Activated T-cell treated with anti-CD3 and anti-CD28 coated beads, Interleukin-2, amount 50 U/mL, for 24 hours (primary cell): ENCODE data around the gene CST7.

ENCODE experiments used
- DNase-seq: peaks from one replicate; pipeline ENCODE4 v3.0.0-alpha.2; 2020
- H3K27ac Mint-ChIP-seq: 2 replicates; pipeline ENCODE4 v1.8.0; 2020; ENCODE audit warnings: mild to moderate bottlenecking, mixed read lengths
- H3K27me3 Mint-ChIP-seq: 2 replicates; pipeline ENCODE4 v1.8.0; 2020; ENCODE audit warnings: mixed read lengths
- H3K36me3 Mint-ChIP-seq: 2 replicates; pipeline ENCODE4 v1.8.0; 2020; ENCODE audit warnings: low read depth, mixed read lengths
- H3K4me1 Mint-ChIP-seq: 2 replicates; pipeline ENCODE4 v1.8.0; 2020; ENCODE audit warnings: low read depth, mixed read lengths
- H3K4me3 Mint-ChIP-seq: 2 replicates; pipeline ENCODE4 v1.8.0; 2020; ENCODE audit warnings: mild to moderate bottlenecking, moderate library complexity, mixed read lengths
- H3K9me3 Mint-ChIP-seq: 2 replicates; pipeline ENCODE4 v1.8.0; 2020; ENCODE audit warnings: mixed read lengths

CST7 gene

GRCh38 chr20:24952376-24953208 lies 3.5 kb downstream of the CST7 start:
- peak overlapping the region; percentile 87 for H3K4me3 Mint-ChIP-seq
- H3K36me3 Mint-ChIP-seq: peaks cover 75% of the 10 kb centered on the region
- DNase-seq: no peak
- H3K9me3 Mint-ChIP-seq: peaks cover 10% of the 10 kb centered on the region
- no peaks in the 10 kb centered on the region for H3K27me3 Mint-ChIP-seq
- peak overlapping the region; percentile 74 for H3K27ac Mint-ChIP-seq
- H3K4me1 Mint-ChIP-seq: peaks cover 73% of the 10 kb centered on the region

GRCh38 chr20:24953209-24953575 lies 4.1 kb downstream of the CST7 start:
- Mint-ChIP-seq H3K4me1 (peaks cover 67% of the 10 kb centered on the region), H3K36me3 (peaks cover 75% of the 10 kb centered on the region), H3K27me3 (no peaks in the 10 kb centered on the region), H3K4me3 (no peak overlapping the region), H3K9me3 (peaks cover 5% of the 10 kb centered on the region), H3K27ac (peak overlapping the region; percentile 88)
- DNase-seq: no peak

GRCh38 chr20:24953621-24954133 lies 4.6 kb downstream of the CST7 start:
- H3K4me3 Mint-ChIP-seq: peak overlapping the region; percentile 36
- peaks cover 62% of the 10 kb centered on the region for H3K4me1 Mint-ChIP-seq
- H3K27ac Mint-ChIP-seq: peak overlapping the region; percentile 88
- peaks cover 1% of the 10 kb centered on the region for H3K9me3 Mint-ChIP-seq
- DNase-seq: no peak
- H3K27me3 Mint-ChIP-seq: no peaks in the 10 kb centered on the region
- peaks cover 75% of the 10 kb centered on the region for H3K36me3 Mint-ChIP-seq

GRCh38 chr20:24954151-24954550 lies 5.1 kb downstream of the CST7 start:
- Mint-ChIP-seq H3K27ac (peak overlapping the region; percentile 88), H3K4me1 (peaks cover 57% of the 10 kb centered on the region), H3K36me3 (peaks cover 77% of the 10 kb centered on the region), H3K4me3 (peak overlapping the region; percentile 36), H3K9me3 (no peaks in the 10 kb centered on the region), H3K27me3 (no peaks in the 10 kb centered on the region)
- DNase-seq: no peak

- Mint-ChIP-seq H3K27me3 (no peaks in the 10 kb centered on the region), H3K4me3 (peak overlapping the region; percentile 23), H3K36me3 (peaks cover 79% of the 10 kb centered on the region), H3K9me3 (no peaks in the 10 kb centered on the region), H3K27ac (peak overlapping the region; percentile 88), H3K4me1 (peaks cover 53% of the 10 kb centered on the region)
- DNase-seq: no peak
Measured at GRCh38 chr20:24954566-24954965, 5.5 kb downstream of the CST7 start.

GRCh38 chr20:24955045-24955444 lies 6.0 kb downstream of the CST7 start:
- Mint-ChIP-seq H3K27ac (peak overlapping the region; percentile 81), H3K27me3 (no peaks in the 10 kb centered on the region), H3K9me3 (no peaks in the 10 kb centered on the region), H3K4me1 (peaks cover 51% of the 10 kb centered on the region), H3K36me3 (peaks cover 80% of the 10 kb centered on the region), H3K4me3 (peak overlapping the region; percentile 23)
- DNase-seq: peak; percentile 58

- Mint-ChIP-seq H3K36me3 (peaks cover 85% of the 10 kb centered on the region), H3K27ac (peak overlapping the region; percentile 74), H3K9me3 (no peaks in the 10 kb centered on the region), H3K4me1 (peaks cover 52% of the 10 kb centered on the region), H3K4me3 (no peak overlapping the region), H3K27me3 (no peaks in the 10 kb centered on the region)
- DNase-seq: no peak
Measured at GRCh38 chr20:24956001-24956841, 7.2 kb downstream of the CST7 start.

- Mint-ChIP-seq H3K27me3 (no peaks in the 10 kb centered on the region), H3K4me3 (no peak overlapping the region), H3K4me1 (peaks cover 53% of the 10 kb centered on the region), H3K27ac (peak overlapping the region; percentile 64), H3K36me3 (peaks cover 88% of the 10 kb centered on the region), H3K9me3 (no peaks in the 10 kb centered on the region)
- DNase-seq: no peak
Measured at GRCh38 chr20:24957326-24958016, 8.4 kb downstream of the CST7 start.

- peaks cover 46% of the 10 kb centered on the region for H3K4me1 Mint-ChIP-seq
- peaks cover 91% of the 10 kb centered on the region for H3K36me3 Mint-ChIP-seq
- no peak for DNase-seq
- H3K27me3 Mint-ChIP-seq: no peaks in the 10 kb centered on the region
- H3K4me3 Mint-ChIP-seq: no peak overlapping the region
- H3K27ac Mint-ChIP-seq: peak overlapping the region; percentile 47
- no peaks in the 10 kb centered on the region for H3K9me3 Mint-ChIP-seq
Measured at GRCh38 chr20:24958506-24959385, 9.7 kb downstream of the CST7 start.

GRCh38 chr20:24959591-24960301 lies 10.7 kb downstream of the CST7 start:
- no peak for DNase-seq
- peak overlapping the region; percentile 76 for H3K27ac Mint-ChIP-seq
- H3K27me3 Mint-ChIP-seq: no peaks in the 10 kb centered on the region
- no peaks in the 10 kb centered on the region for H3K9me3 Mint-ChIP-seq
- no peak overlapping the region for H3K4me3 Mint-ChIP-seq
- H3K4me1 Mint-ChIP-seq: peaks cover 44% of the 10 kb centered on the region
- peaks cover 92% of the 10 kb centered on the region for H3K36me3 Mint-ChIP-seq

GRCh38 chr20:24960302-24960801 lies 11.3 kb downstream of the CST7 start:
- no peak for DNase-seq
- Mint-ChIP-seq H3K4me1 (peaks cover 44% of the 10 kb centered on the region), H3K4me3 (no peak overlapping the region), H3K9me3 (no peaks in the 10 kb centered on the region), H3K27ac (peak overlapping the region; percentile 76), H3K27me3 (no peaks in the 10 kb centered on the region), H3K36me3 (peaks cover 94% of the 10 kb centered on the region)

- H3K4me3 Mint-ChIP-seq: no peak overlapping the region
- H3K27ac Mint-ChIP-seq: peak overlapping the region; percentile 76
- peaks cover 94% of the 10 kb centered on the region for H3K36me3 Mint-ChIP-seq
- H3K9me3 Mint-ChIP-seq: no peaks in the 10 kb centered on the region
- H3K27me3 Mint-ChIP-seq: no peaks in the 10 kb centered on the region
- H3K4me1 Mint-ChIP-seq: peaks cover 43% of the 10 kb centered on the region
- DNase-seq: no peak
Measured at GRCh38 chr20:24960861-24961260, 11.8 kb downstream of the CST7 start.
